GM19099 (cell line): ENCODE results near the gene ARMH3.
A peak's percentile ranks its signal among the peaks of the same experiment; 100 is the strongest.

Experiments
- POLR2A ChIP-seq: IDR thresholded peaks from 3 replicates; pipeline ENCODE4 v1.6.1; 2011; ENCODE audit warnings: low read depth; ENCODE audit not compliant: insufficient read length; ENCODE audit errors: extremely low read depth

ARMH3 gene

GRCh38 chr10:102055647-102056419 is at the start of gene ARMH3:
ARMH3 (minus strand) TSS chr10:102056173; CDS start chr10:102040114, 16,059 bp downstream.
- TF ChIP-seq POLR2A = peak; percentile 73

DNA sequence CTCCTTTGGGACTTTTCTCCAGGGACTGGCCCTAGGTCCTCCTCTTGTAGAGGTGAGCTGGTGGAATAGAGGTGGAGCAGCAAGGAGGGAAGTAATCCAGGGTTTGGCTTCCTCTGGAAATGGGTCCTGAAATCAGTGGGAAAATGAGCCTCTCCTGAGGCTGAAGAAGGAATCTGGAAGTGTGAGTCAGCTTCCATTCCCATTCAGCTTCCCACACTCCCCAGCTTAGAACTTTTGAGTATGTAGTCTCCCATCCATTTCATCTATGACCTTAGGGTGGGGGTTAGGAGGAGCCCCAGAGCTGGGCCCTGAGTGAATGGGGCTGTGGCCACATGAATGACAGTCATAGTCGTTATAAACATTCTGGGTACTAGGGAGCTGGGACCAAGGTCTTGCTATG is 46.4 kb upstream of the ARMH3 start:
- TF ChIP-seq POLR2A = no peak

DNA sequence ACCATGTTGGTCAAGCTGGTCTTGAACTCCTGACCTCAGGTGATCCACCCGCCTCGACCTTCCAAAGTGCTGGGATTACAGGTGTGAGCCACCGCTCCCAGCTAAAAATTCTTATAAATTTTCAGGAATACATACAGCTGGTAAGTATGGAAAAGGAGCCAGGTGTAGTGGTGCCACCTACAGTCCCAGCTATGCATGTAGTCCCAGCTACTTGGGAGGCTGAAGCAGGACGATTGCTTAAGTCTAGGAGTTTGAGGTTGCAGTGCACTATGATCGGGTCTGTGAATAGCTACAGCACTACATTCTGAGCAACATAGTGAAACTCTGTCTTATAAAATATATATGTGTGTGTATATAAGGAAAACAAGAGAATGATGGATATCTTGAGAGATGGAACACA is 45.2 kb upstream of the ARMH3 start:
- TF ChIP-seq POLR2A = no peak

DNA sequence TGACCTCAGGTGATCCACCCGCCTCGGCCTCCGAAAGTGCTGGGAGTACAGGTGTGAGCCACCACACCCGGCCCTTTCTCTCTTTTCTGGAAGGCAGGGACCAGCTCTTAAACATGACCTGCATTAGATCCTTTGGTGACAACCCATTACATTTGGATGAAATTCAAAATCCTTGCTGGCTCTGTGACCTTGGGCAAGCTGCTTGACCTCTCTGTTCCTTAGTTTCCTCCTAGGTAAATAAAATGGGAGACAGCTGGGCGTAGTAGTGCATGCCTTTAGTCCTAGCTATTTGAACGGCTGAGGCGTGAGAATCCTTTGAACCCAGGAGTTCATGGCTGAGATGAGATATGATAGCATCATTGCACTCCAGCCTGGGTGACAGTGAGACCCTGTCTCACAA is 40.5 kb upstream of the ARMH3 start:
- TF ChIP-seq POLR2A = no peak

DNA sequence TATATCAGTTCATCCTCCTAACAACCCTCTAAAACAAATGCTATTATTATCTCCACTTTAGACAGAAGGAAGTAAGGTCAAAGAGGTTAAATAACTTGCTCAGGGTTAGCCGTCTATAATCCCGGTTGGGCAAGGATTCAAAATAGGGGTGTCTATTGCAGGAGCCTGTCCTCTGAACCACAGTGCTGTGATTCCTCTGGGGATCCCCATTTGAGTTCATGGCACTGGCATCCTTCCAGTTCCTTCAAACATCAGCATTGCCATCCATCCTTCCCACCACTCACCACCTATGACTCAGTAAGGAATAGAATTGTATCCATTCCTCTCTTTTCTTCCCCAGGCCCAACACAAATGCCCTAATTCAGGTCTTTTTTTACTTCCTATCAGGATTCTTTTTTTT is 34.8 kb upstream of the ARMH3 start:
- TF ChIP-seq POLR2A = no peak

DNA sequence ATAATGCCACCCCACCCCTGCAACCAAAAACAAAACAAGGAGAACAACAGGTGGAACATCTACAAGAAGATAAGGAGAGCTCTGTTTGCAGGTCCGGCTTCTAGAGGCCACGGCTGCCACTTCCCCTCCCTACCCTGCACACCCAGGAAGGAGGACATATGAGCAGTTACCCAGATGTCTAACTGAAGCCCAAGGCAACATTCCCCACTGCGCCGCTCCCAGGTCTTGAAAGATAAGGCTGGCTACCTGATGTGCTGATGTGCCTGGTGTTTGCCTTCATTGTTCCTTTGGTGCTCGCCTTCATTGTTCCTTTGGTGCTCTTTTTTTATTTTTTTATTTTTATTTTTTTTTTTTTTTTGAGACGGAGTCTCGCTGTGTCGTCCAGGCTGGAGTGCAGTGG is 30.2 kb upstream of the ARMH3 start:
- TF ChIP-seq POLR2A = no peak

GRCh38 chr10:102085336-102085735 is 29.4 kb upstream of the ARMH3 start:
- no peak for TF ChIP-seq POLR2A

DNA sequence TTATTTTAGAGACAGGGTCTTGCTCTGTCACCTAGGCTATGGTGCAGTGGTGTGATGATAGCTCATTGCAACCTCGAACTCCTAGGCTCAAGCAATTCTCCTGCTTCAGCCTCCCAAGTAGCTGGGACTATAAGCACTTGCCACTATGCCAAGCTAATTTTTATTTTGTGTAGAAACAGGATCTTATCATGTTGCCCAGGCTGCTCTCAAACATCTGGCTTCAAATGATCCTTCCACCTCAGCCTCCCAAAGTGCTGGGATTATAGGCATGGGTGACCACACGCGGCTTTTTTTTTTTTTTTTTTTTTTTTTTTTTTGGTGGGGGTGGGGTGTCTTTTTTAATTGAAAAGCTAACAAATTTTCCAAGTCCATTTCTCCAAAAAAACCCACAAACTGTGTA is 27.6 kb upstream of the ARMH3 start:
- no peak for TF ChIP-seq POLR2A

- no peak for TF ChIP-seq POLR2A
Measured at GRCh38 chr10:102072673-102073527, 16.9 kb upstream of the ARMH3 start.

DNA sequence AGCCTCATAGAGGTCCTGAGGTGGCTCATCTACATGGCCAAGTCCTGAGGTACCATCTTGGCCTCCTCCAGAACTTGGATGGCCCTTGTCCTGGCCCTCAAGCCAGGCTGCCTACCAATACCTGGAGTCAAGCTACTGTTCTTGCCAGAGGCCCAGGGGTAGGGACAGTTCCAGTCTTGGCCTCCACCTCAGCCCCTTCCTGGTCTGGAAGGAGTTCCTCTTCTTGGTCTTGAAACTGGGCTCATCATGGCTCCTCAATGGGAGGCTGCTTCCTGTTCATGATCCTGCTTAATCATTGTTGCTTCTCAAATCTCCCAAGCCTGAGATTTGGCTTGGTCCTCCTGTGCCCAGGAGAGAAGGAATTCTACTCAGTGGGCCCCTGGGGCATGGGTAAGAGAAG is 13.1 kb upstream of the ARMH3 start:
- TF ChIP-seq POLR2A = no peak

GRCh38 chr10:102068216-102068615 is 12.2 kb upstream of the ARMH3 start:
- no peak for TF ChIP-seq POLR2A

GRCh38 chr10:102067091-102067916 is 11.3 kb upstream of the ARMH3 start:
- no peak for TF ChIP-seq POLR2A

GRCh38 chr10:102066399-102067088 is 10.6 kb upstream of the ARMH3 start:
- no peak for TF ChIP-seq POLR2A

- no peak for TF ChIP-seq POLR2A
Measured at GRCh38 chr10:102065561-102066398, 9.8 kb upstream of the ARMH3 start.
